ENCODE measurements around the gene PRDM12.
A peak's percentile ranks its signal among the peaks of the same experiment; 100 is the strongest.

- no peak for TF ChIP-seq POLR2A (IDR thresholded peaks at IDR 0.05; ENCODE audit: extremely low read depth, insufficient read length)
- peak; percentile 70 for TF ChIP-seq CTCF (IDR thresholded peaks at IDR 0.05; ENCODE audit: low read depth, low read length)
- TF ChIP-seq, protein P1, sequence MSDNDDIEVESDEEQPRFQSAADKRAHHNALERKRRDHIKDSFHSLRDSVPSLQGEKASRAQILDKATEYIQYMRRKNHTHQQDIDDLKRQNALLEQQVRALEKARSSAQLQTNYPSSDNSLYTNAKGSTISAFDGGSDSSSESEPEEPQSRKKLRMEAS (IDR thresholded peaks at IDR 0.05; ENCODE audit: low read depth, low read length): peak; percentile 41; the same call in 1 of the 2 replicates
Observed at GRCh38 chr9:130682421-130683121, 18.2 kb downstream of the PRDM12 start.

Data from NB4 (cell line).